Bone marrow (tissue), 2 donors: ENCODE data around the gene PTPDC1.

Source experiments
- DNase-seq, 2 donors: peaks; one replicate each; lab custom pipeline; 2025; lab: John Stamatoyannopoulos, UW

The PTPDC1 gene

DNA sequence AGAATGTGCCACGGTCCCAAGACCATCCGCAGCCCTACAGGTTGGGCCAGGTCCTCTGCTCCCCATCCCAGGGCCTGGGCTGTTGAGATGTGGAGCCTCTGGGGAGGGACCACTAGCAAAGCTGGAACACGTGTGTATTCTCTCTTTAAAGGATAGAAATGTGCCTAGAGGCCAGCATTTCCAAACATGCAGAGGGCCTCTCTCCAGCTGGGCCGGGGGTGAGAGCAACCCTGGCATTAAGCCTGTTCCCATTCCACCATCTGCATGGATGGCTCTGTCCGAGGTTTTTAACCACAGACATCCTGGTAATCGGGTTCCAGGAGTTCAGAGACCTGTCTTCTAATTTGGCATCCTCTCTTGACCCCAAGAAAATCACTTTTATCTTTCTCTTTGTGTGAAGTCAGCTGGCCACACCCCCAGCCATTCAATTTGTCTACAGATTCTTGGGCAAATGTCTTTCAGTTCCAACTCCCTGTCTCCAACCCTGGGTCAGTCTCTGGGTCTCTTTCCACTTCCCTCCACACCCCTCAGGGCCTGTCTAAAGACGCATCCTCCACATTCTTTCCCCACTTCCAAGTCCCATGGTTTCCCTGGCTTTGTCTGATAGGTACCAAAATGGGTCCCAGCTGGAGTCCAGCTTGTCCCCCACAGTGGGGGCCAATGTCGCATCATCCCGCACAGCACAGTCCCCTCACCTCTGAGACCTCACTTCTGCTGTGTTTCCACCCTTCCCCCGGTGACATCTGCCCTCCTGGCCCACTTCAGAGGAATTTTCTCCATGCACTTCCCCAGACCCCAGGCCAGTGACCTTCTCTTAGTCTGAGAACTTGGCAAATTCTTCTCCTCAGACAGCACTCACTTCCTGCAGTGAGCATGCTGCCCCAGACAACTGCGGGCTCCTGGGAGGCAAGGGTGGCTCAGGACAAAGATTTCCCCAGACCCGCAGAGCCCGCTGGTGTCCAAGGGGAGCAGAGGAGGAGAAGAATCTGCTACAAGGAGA is 56.8 kb downstream of the PTPDC1 start:
- DNase-seq = no peak

DNA sequence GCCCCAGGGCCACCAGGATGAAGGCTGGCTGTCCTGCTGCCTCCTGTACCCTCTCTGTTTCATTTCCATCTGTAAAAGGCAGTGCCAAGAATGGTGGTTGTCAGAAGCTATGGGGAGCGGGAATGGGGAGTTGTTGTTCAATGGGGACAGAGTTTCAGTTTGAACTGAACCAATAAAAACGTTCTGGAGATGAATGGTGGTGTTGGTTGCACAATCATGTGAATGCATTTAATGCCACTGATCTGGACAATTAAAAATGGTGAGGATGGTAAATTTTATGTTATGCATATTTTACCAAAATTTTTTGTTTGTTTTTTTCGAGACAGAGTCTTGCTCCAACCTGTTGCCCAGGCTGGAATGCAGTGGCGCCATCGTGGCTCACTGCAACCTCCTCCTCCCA is 58.1 kb downstream of the PTPDC1 start:
- no peak for DNase-seq

DNA sequence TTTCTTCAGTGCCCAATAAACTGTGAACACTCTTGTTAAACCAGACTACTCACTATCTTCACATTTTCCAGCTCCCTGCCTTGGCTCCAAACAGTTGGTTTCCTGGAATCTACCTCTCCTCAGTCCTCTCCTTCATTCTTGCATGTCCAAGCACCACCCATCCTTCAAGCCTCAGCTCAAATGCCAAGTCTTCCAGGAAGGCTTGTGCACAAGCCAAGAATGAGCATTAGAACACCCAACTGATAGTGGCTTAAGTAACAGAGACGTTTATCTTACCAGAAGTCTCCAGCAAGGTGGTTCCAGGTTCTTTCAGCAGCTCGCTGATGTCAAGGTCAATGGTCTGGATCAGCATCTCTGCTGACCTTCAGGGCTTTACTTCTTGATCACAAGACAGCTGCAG is 60.1 kb downstream of the PTPDC1 start:
- no peak for DNase-seq

- no peak for DNase-seq
Observed at GRCh38 chr9:94145640-94146039, 61.4 kb downstream of the PTPDC1 start.

- DNase-seq = no peak
Observed at GRCh38 chr9:94147776-94148175, 63.5 kb downstream of the PTPDC1 start.

DNA sequence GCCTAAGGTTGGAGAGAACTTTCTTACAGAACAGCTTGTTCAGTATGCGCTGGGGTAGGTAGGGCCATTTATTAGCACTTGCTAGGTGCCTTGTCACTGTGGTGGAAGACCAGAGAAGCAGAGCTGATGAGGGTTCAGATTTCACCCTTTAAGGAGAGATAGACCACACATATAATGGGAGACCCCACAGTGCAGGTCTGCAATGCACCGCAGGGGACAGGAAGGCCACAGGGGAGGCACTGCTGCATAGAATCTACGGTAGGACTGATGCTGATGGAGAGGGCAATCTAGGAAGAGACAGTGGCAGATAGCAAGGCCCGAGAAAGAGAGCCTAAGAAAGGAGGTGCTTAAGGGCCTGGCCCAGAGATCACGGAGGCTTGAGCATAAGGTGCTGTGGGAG is 64.2 kb downstream of the PTPDC1 start:
- DNase-seq = no peak

DNA sequence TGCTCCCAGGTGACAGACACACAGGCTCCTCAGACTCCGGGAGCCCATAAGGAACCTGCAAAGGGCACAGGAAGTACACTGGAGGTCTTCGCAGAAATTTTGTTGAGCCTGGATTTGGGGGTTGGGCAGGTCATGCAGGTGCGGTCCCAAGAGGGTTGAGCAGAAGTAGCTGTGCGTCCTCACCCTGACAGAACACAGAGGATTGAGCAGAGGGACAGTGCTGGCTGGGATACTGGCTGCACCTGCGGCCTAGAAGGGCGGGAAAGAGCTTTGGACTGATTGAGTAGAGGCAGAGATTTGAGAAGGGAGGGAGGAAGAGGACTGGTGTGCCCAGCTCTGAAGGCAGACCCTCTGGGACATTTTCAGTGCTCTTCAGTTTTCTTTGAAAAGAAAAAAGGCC is 65.4 kb downstream of the PTPDC1 start:
- DNase-seq = no peak

- DNase-seq = no peak
Observed at GRCh38 chr9:94150279-94150828, 66.1 kb downstream of the PTPDC1 start.

DNA sequence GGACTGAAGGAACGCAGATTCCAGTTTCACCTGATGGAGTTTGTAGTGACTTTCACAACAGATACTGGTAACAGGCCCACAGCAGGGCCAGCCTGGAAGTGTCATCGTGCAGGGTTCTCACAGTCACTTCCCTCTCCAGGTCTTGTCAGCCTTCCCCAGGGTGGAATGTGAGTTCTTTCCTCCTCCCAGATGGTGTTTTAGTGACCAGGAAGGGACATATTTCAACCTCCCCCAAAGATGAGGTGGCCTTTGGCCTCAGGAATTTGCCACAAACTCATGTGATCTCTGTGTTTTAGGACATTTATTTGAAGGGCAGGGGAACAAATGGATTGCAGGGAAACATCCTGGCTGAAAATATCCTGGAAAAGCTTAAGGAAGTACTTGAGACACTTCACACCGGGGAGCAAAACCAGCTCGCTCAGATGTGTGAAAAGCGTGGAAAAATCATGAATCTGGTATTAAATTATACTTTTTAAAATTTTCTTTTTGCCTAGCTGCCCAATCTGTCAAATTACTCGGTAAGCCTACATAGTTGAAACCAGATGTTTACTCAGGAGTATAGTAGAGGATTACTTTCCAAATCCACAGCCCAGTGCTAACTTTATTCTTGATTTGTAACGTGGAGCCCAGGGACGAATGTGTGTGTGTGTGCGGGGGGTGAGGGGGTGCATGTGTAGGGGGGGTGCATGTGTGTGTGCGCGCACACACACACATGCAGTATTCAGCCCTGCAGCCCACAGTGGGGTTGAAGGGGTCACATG is 66.8 kb downstream of the PTPDC1 start:
- no peak for DNase-seq

DNA sequence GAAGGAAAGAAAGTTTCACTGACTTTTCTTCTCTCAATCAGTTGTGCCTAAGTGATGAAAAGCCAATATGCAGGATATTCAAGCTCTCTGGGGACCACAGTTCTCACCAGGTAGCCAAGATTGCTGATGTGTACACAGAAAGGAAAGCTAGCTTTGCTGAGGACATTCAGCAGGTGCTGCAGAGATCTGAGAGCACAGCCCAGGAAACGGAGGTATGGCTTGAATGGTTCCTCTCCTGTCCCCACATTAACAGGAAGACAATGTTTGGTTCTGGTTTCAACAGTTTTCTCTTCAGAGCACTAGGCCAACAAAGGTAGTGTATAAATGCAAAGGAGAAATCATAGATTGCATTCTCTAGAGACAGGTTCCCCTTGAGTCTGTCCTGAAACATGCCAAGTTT is 69.6 kb downstream of the PTPDC1 start:
- no peak for DNase-seq

GRCh38 chr9:94156348-94157049 is 72.2 kb downstream of the PTPDC1 start:
- DNase-seq = no peak

GRCh38 chr9:94157050-94157801 is 73.0 kb downstream of the PTPDC1 start:
- peak in 1 of 2 donors; percentile 57 for DNase-seq
